GM18498 (cell line): ENCODE data around the gene MAN1A1.

ENCODE experiments used
- ATAC-seq: cut with Tn5 transposase; IDR thresholded peaks from one replicate; pipeline ENCODE4 v1.9.1; 2021; ENCODE audit warnings: mild to moderate bottlenecking, moderate library complexity; ENCODE audit not compliant: unreplicated experiment

The MAN1A1 gene

GRCh38 chr6:119326291-119327005 lies 23.1 kb downstream of the MAN1A1 start:
- ATAC-seq = no peak

- ATAC-seq = no peak
These were observed 23.8 kb downstream of the MAN1A1 start for GRCh38 chr6:119325559-119326265.

- no peak for ATAC-seq
These were observed 24.8 kb downstream of the MAN1A1 start for GRCh38 chr6:119324718-119325117.

- no peak for ATAC-seq
These were observed 25.6 kb downstream of the MAN1A1 start for GRCh38 chr6:119323931-119324330.

DNA sequence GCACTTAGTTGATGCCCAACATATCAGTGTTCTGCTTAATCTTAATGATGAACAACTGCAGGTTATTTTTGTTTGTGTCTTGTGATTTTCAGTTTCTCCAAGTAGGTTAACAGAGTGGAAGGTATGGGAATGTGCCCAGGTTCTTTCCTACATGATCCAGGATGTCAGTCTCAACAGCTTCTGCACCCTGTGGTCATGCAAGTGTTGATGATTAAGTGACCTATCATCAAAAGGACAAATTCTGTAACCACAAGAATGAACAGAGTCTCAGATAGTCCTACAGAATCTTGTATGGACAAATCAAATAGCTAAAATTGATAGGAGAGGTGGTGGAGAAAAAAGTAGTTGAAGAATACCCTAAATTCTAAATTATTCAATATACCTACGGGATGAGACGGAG lies 26.1 kb downstream of the MAN1A1 start:
- ATAC-seq = no peak

- no peak for ATAC-seq
These were observed 26.7 kb downstream of the MAN1A1 start for GRCh38 chr6:119322715-119323350.

DNA sequence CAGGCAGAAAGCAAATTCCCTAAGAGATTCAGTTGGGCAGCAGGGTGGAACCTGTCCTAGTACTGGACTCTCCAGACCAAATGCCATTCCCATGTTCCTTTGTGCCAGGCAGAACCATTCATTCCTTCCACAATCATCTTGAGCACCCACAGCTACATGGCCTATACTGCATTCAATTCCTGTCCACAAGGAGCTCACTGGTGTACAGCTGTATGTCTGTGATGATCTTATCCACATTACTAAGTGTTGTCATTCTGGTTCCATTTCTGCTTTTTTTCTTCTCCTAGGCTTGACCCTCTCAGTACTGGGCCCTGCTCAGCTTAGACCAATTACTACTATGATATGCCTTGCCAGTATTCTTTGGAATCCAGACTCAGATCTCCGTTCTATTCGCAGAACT lies 27.5 kb downstream of the MAN1A1 start:
- no peak for ATAC-seq

DNA sequence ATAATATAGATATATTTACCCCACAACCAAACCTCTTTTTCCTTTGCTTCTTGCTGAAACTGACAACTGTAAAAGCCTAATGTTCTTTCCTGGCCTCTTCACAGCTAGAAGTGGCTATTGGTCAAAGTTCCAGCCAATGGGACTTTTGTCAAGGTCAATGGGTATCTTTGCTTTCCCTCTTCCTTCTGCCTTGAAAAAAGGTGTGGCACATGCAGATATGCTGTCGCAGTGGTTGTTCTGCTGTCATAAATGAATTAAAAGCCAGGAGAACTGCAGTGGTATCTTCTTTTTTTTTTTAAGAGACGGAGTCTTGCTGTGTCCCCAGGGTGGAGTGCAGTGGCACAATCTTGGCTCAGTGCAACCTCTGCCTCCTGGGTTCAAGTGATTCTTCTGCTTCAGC lies 29.9 kb downstream of the MAN1A1 start:
- ATAC-seq = no peak

DNA sequence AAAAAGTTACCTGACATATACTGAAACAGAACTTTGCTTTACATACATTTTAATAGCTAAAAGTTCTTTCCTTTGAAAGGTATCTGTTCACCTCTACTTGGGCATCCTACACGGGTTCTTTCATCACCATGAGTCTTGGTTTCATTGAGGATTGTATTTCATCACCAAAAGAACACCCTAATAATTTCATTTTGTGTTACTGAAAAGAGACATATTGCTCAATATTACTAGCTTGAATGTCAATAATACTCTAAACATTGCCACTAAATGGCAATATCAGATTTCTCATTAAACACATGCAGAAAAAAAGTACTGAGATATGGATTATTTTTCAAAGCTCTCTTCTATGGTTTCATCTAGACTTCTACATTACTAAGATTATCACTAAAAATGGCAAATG lies 30.8 kb downstream of the MAN1A1 start:
- ATAC-seq = no peak

GRCh38 chr6:119318176-119318575 lies 31.4 kb downstream of the MAN1A1 start:
- no peak for ATAC-seq

DNA sequence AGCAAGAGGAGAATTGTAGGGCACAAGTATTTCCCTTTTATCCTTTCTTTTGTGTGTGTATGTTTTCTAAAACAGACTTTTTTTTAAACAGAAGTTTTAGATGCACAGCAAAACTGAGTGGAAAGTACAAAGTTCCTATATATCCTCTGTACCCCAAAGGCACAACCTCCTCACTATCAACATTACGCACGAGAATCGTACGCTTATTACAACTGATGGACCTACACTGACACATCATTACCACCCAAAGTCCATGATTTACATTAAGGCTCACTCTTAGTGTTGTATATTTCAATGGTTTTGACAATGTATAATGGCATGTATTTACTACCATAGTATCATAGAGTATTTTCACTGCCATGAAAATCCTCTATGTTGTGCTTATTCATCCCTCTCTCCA lies 32.6 kb downstream of the MAN1A1 start:
- no peak for ATAC-seq

DNA sequence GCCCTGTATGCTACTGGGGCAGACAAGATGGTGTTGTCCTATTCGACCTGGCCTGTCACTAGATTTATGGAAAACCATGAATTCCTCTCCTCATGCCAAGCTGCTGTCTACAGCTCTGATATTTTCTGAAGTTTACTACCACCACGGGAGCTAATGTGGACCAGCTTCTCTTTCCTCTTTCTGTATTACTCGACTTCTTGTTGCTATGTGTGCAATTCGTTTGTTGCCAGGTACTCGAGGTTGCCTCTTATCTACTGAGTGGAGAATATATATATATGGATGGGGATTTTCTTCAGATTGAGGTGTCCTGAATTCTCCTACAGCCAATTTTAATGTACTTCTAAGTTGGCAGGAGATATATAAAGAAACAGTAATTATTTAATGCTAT lies 34.7 kb downstream of the MAN1A1 start:
- ATAC-seq = peak; percentile 50

GRCh38 chr6:119313937-119314884 lies 35.4 kb downstream of the MAN1A1 start:
- peak; percentile 59 for ATAC-seq

DNA sequence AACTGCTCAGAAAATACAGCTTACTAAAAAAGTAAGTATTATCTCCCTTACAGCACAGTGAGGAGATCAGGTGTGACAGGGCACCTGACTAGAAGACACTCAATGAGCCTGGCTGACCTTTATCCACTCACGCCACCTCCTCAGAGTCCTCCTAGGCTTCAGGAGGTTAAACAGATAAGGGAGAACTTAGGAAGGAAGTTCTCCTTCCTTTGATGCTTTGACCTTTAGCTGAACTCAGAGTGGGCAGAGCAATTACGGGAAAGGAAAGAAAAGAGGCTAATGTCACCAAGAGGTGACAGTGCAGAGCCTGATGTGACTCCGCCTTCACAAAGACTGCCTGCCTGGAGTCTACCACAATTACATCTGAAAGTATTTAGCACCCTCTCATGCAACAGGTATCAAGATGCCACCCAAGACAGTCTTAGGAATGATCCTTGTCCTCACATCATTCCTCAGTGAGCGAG lies 36.7 kb downstream of the MAN1A1 start:
- peak; percentile 46 for ATAC-seq

GRCh38 chr6:119312441-119312840 lies 37.1 kb downstream of the MAN1A1 start:
- ATAC-seq = no peak

DNA sequence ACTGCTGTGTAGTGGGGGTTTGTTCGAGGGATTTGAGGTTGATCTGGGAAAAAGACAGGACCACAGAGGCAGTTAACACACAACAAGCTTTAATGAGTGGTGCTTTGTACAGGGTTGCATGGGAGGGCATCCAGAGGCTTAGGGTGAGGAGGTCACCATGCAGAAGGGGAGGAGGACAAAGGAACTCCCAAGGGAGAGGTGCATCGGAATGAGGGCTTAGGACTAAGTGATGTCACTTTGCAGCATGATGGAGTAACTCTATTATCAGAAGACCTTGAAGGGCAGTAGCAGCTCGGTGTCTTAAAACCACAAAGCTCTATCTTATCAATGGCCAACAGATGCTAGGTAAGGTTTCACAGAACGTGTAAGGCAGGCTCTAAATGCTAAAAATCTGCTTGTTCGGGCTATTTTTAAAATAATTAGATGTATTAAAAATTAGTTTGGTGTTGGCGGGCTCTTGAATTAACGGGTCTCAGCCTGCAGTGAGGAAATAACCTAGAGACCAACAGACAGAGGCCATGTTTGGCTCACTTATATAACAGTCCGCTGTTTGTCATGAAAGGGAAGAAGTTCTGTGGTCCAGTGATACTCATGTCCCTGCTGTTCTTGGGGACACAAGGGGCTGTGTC lies 37.9 kb downstream of the MAN1A1 start:
- ATAC-seq = no peak

GRCh38 chr6:119310486-119311036 lies 39.0 kb downstream of the MAN1A1 start:
- ATAC-seq = no peak

DNA sequence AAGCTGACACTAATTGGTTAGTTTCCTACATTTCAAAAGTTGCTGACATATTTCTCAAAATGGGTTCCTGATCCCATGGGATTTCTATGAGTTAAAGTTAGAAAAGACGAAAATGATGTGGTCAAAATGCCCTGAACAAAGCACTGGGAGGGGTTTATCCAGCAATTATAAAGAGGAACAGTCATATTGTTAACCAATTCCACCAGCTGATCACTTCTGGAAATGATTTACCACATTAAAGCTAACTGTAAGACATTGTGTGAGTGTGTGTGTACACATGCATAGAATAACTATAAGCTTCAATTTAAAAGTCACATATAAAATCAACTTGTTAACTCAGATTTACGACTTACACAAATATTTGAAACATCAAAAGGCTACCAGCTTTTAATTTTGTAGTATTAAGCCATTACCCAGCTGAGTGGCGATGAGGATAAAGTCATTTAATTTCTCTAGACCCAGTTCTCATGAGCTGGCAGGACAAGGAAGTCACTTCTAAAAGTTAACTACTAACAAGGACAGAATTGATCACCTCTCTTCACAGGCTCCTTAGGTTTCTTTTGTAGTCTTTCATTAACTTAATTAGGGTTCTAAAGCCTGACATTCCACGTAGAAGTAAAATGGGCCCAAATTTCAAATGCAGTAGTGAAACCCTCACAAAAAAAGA lies 40.4 kb downstream of the MAN1A1 start:
- ATAC-seq = no peak

GRCh38 chr6:119308048-119308570 lies 41.5 kb downstream of the MAN1A1 start:
- no peak for ATAC-seq
